ENCODE data around the gene PYDC2.

GRCh38 chr3:191502583-191502982 is 41.6 kb downstream of the PYDC2 start:
- TF ChIP-seq CTCF (conservative IDR thresholded peaks at IDR 0.05; ENCODE audit: low read length): peak; percentile 70
- TF ChIP-seq EZH2phosphoT487 (IDR thresholded peaks at IDR 0.05; ENCODE audit: borderline replicate concordance, low read depth, low read length): no peak

Measured in OCI-LY7 (cell line).